Effector memory CD4-positive, alpha-beta T cell (primary cell): ENCODE data around the gene TEX35.
"Not testable (repeated sequence)": the region's sequence is repeated elsewhere in the genome, so short reads cannot be mapped to it uniquely, and the experiment has no call there.

Source experiments
- DNase-seq, 3 donors: peaks; one replicate each; pipeline ENCODE4 v3.0.0-alpha.2; 2020
- H3K27ac ChIP-seq: 2 replicates; pipeline ENCODE4 v1.7.0; 2013; ENCODE audit warnings: mild to moderate bottlenecking, low read length, moderate library complexity; ENCODE audit not compliant: insufficient read depth, poor library complexity, severe bottlenecking
- H3K27me3 ChIP-seq: replicated peaks from 2 replicates; pipeline ENCODE4 v1.7.0; 2013; ENCODE audit warnings: mild to moderate bottlenecking, low read length; ENCODE audit not compliant: insufficient read depth, control insufficient read depth, poor library complexity, severe bottlenecking
- H3K36me3 ChIP-seq: 2 replicates; pipeline ENCODE4 v1.7.0; 2013; ENCODE audit warnings: mild to moderate bottlenecking, low read length, moderate library complexity; ENCODE audit not compliant: control insufficient read depth, insufficient read depth
- H3K4me1 ChIP-seq: 2 replicates; pipeline ENCODE4 v1.7.0; 2013; ENCODE audit warnings: low read length, mild to moderate bottlenecking; ENCODE audit not compliant: control insufficient read depth, insufficient read depth, poor library complexity, severe bottlenecking
- H3K4me3 ChIP-seq: 2 replicates; pipeline ENCODE4 v1.7.0; 2013; ENCODE audit warnings: low read length, low read depth, mild to moderate bottlenecking; ENCODE audit not compliant: insufficient read depth, poor library complexity, severe bottlenecking
- H3K9me3 ChIP-seq: 2 replicates; pipeline ENCODE4 v1.7.0; 2013; ENCODE audit warnings: mild to moderate bottlenecking, low read length, moderate library complexity; ENCODE audit not compliant: control insufficient read depth

The TEX35 gene

DNA sequence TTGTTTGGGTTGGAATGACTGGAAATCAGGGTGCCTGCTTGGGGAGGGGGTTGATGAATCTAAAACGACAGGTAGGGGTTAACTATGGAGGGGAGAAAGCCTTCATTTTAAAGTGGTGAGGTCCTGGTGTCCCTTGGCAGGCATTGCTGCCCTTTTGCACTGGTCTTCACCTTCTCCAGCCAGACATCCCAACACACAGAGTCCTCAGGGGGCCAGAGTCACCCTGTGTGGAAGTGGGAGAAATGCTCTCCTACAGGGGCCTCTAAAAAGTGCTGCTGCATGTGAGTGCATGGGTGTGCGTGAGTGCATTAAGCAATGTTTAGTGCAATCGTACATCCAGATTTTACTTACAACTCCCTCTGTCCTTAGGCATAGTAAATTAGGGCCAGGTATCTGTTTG is 39.0 kb downstream of the TEX35 start:
- no peaks in the 10 kb centered on the region for H3K9me3 ChIP-seq
- H3K4me1 ChIP-seq, result no peaks in the 10 kb centered on the region
- no peak overlapping the region for H3K4me3 ChIP-seq
- DNase-seq, result no peak
- H3K27me3 ChIP-seq, result no peaks in the 10 kb centered on the region
- H3K36me3 ChIP-seq, result no peaks in the 10 kb centered on the region
- H3K27ac ChIP-seq, result no peak overlapping the region

DNA sequence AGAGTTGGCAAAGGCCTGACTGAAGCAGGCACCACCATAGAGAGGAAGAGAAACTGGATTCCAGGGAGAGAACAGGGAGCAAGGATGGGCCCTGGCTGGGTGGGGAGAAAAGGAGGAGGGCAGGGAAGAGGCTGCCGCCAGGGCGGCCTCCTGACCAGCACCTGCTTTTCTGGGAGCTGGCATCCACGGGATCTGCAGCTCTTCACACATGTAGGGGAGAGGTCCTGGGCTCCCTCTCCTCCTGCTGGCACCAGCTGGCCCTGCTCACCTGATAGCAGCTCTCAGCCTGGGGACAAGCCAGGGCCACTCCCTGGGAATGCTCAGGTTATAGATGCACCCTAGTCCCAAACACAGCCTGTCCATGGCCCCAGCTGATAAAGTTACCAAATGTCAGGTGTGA is 39.9 kb downstream of the TEX35 start:
- no peak overlapping the region for H3K27ac ChIP-seq
- H3K4me1 ChIP-seq, result no peaks in the 10 kb centered on the region
- no peaks in the 10 kb centered on the region for H3K9me3 ChIP-seq
- H3K27me3 ChIP-seq, result no peaks in the 10 kb centered on the region
- no peaks in the 10 kb centered on the region for H3K36me3 ChIP-seq
- no peak for DNase-seq
- H3K4me3 ChIP-seq, result no peak overlapping the region

DNA sequence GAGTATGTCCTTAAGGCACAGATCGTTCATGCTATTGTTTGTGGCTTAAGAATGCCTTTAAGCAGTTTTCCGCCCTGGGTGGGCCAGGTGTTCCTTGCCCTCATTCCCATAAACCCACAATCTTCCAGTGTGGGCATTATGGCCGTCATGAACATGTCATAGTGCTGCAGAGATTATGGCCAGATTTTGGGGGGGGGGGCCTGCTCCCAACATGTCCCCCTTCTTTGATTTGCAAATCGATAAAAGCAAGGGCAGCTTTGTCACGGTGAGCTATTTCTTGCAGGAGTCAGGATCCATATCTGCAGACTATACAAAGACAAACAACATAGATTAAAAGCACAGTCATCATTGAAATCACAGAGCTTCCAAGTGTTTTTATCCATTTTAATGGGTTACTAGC is 41.4 kb downstream of the TEX35 start:
- H3K4me3 ChIP-seq, H3K27ac ChIP-seq, H3K9me3 ChIP-seq, H3K36me3 ChIP-seq, H3K4me1 ChIP-seq, H3K27me3 ChIP-seq, DNase-seq: not testable (repeated sequence)

DNA sequence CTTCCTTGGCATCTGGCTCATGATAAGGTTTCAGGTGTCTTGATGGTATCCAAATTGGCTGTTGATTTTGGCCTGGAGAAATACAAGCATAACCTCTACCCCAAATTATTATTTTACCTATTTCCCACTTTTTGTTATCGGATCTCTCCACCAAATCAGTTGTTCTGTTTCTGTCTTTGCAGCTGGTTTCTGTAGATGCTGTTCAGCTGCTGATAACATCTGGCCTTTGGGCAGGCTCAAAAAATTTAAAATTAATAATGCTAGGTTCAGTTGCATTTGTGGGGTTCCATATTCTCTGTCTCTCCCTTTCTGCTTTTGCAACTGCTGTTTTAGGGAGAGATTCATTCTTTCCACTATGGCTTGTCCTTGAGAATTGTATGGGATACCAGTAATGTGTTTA is 42.7 kb downstream of the TEX35 start:
- not testable (repeated sequence) for H3K27ac ChIP-seq, DNase-seq, H3K27me3 ChIP-seq, H3K4me1 ChIP-seq, H3K9me3 ChIP-seq, H3K4me3 ChIP-seq, H3K36me3 ChIP-seq

DNA sequence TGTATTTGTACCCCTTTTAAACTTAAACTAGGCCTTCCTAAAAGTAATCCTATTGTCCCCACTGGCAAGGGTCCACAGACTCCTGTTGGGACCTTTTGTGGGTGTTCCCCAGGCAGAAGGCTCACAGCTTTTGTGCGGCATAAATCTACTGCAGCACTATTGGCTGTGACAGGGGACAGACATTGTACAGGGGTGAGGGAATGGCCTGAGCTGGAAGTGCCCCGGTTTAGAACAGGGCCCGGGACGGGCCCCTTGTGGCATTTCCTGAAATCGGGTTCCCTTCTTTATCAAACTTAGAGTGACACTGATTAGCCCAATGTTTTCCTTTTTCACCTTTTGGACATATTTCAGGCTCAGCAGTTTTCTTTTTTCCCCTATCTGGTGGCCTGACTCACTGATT is 45.9 kb downstream of the TEX35 start:
- not testable (repeated sequence) for H3K27me3 ChIP-seq, H3K4me1 ChIP-seq, H3K9me3 ChIP-seq, H3K4me3 ChIP-seq, H3K36me3 ChIP-seq, DNase-seq, H3K27ac ChIP-seq

DNA sequence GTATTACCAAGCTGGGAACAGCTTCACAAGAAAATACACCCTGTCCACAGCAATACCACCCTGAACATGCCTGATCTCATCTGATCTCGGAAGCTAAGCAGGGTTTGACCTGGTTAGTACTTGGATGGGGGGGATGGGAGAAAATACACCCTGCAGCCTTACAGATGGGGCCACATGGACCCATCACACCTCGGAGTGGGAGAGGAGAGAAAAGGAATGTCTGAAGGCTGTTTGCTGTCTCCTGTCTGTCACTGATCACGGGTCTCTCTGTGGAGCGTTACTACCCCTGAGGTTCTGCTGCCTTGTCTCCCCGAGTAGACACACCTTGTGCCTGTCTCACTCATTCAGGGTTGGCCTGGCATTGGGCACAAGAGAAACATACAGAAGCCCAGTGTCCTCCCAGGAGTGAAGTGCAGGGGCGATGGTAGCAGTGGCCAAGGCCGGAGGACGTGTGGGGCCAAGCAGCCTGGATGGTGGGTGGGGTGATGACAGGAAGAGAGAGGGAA is 48.0 kb downstream of the TEX35 start:
- no peak overlapping the region for H3K27ac ChIP-seq
- no peak overlapping the region for H3K4me3 ChIP-seq
- no peaks in the 10 kb centered on the region for H3K27me3 ChIP-seq
- no peak for DNase-seq
- H3K9me3 ChIP-seq, result no peaks in the 10 kb centered on the region
- no peaks in the 10 kb centered on the region for H3K36me3 ChIP-seq
- no peaks in the 10 kb centered on the region for H3K4me1 ChIP-seq

DNA sequence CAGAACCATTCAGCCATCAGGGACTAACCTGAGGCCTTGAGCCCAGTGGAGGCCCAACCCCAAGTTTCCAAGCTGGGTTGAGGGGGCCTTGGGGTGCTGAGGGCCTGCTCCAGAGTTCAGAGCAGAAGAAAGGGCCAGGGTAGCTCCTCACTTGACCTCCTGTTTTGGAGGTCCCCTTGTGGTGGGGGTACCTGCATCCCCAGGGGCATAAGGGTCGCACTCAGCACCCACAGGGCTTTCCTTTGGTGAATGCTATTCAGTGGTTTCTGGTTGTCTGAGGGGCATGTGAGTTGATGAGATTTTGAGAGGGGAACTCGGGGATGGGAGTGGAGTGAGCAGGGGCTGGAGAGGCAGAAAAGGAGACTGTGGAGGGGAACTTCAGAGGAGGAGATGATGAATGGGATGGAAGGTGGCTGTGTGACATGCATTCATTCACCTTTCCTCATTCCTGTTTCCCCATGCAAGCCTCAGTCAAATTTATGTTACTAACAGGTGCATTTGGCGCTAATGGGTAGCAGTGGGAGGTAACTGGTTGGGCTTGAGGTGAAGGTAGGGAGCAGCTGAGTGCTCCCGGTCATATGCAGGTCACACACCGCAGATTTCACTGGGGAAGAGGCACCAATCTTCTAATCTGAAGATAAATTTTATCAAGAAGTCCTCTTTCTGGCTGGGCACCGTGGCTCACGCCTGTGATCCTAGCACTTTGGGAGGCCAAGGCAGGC is 50.4 kb downstream of the TEX35 start:
- no peak for DNase-seq
- no peak overlapping the region for H3K27ac ChIP-seq
- no peaks in the 10 kb centered on the region for H3K36me3 ChIP-seq
- H3K9me3 ChIP-seq, result no peaks in the 10 kb centered on the region
- H3K4me3 ChIP-seq, result no peak overlapping the region
- H3K27me3 ChIP-seq, result no peaks in the 10 kb centered on the region
- no peaks in the 10 kb centered on the region for H3K4me1 ChIP-seq

DNA sequence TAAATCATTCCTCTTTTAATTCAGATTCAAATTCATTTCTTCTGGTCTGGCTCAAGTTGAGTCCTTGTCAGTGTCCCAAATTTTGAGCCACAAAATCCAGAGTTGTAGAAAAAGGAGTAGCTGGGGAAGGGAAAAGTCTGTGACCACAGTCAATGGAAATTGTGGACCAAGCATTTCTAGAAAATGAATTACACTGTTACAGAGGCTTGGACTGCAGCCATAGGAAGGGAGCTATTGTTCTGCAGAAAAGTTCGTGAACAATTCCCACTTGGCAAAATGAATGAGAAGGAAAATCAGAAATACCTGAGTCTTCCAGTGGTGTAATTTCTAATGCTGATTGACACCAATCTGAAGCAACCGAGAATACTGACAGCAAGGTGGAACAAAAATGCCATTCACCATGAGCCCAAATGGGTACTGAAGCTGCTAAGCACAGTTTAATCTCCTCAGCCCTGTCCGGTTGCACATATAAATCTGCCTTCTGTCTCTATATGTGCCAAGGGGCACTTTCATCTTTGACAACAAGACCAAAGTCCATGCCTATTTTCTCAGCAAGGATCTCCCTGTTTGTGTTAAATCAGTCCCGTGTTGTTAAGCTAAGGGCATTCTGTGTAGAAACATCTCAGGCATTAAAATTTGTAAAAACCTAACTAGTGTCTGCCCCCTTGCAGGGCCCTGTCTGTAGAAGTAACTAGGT is 51.3 kb downstream of the TEX35 start:
- no peaks in the 10 kb centered on the region for H3K4me1 ChIP-seq
- DNase-seq, result no peak
- H3K9me3 ChIP-seq, result no peaks in the 10 kb centered on the region
- no peaks in the 10 kb centered on the region for H3K36me3 ChIP-seq
- no peak overlapping the region for H3K27ac ChIP-seq
- H3K4me3 ChIP-seq, result no peak overlapping the region
- no peaks in the 10 kb centered on the region for H3K27me3 ChIP-seq

DNA sequence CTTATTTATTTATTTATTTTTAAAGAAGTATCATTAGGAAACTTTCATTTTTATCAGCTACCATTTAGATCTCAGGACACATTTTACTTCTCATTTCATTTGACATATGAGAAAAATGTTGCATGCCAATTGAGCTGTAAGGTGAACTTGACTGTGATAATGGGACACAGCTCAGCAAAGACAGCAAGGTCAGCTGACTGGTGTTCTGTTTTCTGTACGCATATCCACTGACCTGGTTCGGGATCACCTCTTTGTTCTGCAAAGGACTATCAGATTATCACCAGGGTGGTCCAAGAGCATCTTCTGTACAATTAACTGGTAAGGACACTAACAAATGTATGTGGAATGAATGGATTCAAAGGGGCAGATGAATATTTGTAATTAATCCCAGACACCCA is 51.9 kb downstream of the TEX35 start:
- no peaks in the 10 kb centered on the region for H3K4me1 ChIP-seq

DNA sequence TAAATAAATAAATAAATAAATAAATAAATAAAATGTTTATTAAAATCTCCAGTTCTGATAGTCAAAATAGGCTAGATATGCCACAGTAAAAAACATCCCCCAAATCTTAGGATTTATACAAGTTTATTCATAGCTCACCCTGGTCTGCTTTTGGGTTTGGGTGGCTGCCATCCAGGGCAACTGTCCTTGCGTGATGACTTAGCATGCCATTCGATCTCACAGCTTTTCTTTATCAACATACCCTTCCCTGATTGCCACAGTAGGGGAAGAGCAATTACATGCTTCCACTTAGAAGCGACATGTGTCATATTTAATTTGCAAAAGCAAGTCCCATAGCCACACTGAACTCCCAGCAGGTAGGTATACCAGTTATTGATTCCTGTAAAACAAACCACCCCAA is 52.7 kb downstream of the TEX35 start:
- Histone ChIP-seq H3K4me1 (no peaks in the 10 kb centered on the region), H3K9me3 (no peaks in the 10 kb centered on the region), H3K27ac (no peak overlapping the region), H3K36me3 (no peaks in the 10 kb centered on the region), H3K27me3 (no peaks in the 10 kb centered on the region), H3K4me3 (no peak overlapping the region)
- DNase-seq, result no peak

More for the DNA sequence above, 51.9 kb downstream of the TEX35 start:
- Histone ChIP-seq H3K9me3 (no peaks in the 10 kb centered on the region), H3K27ac (no peak overlapping the region), H3K36me3 (no peaks in the 10 kb centered on the region), H3K27me3 (no peaks in the 10 kb centered on the region), H3K4me3 (no peak overlapping the region)
- DNase-seq, result no peak
